HG03565 (cell line): ENCODE measurements around the gene CDH13.

Source experiments
- ATAC-seq: cut with Tn5 transposase; IDR thresholded peaks from one replicate; pipeline ENCODE4 v1.9.1; 2021; ENCODE audit warnings: mild to moderate bottlenecking, moderate library complexity; ENCODE audit not compliant: unreplicated experiment

Gene CDH13

GRCh38 chr16:83840060-83840617 is 1213.4 kb downstream of the CDH13 start:
- no peak for ATAC-seq

- no peak for ATAC-seq
These were observed 1215.5 kb downstream of the CDH13 start for GRCh38 chr16:83842291-83842690.

GRCh38 chr16:83842756-83843507 is 1216.2 kb downstream of the CDH13 start:
- ATAC-seq = no peak

GRCh38 chr16:83843657-83844056 is 1216.9 kb downstream of the CDH13 start:
- no peak for ATAC-seq

- ATAC-seq = no peak
These were observed 1218.5 kb downstream of the CDH13 start for GRCh38 chr16:83845263-83845662.

GRCh38 chr16:83847371-83848225 is 1220.8 kb downstream of the CDH13 start:
- ATAC-seq = no peak

GRCh38 chr16:83849421-83849820 is 1222.7 kb downstream of the CDH13 start:
- no peak for ATAC-seq
